GM19238 (cell line): Measurements from ENCODE around the gene EXOC3.
A peak's percentile ranks its signal among the peaks of the same experiment; 100 is the strongest.

Source experiments
- DNase-seq: peaks from one replicate; pipeline ENCODE4 v3.0.0; 2011; ENCODE audit warnings: low spot score; ENCODE audit not compliant: insufficient read length

Gene EXOC3

GRCh38 chr5:456351-457194, 13.6 kb downstream of the EXOC3 start:
- no peak for DNase-seq

GRCh38 chr5:457195-457961, 14.4 kb downstream of the EXOC3 start:
- DNase-seq: no peak

- peak; percentile 37 for DNase-seq
Measured at GRCh38 chr5:458547-459353, 15.8 kb downstream of the EXOC3 start.

DNA sequence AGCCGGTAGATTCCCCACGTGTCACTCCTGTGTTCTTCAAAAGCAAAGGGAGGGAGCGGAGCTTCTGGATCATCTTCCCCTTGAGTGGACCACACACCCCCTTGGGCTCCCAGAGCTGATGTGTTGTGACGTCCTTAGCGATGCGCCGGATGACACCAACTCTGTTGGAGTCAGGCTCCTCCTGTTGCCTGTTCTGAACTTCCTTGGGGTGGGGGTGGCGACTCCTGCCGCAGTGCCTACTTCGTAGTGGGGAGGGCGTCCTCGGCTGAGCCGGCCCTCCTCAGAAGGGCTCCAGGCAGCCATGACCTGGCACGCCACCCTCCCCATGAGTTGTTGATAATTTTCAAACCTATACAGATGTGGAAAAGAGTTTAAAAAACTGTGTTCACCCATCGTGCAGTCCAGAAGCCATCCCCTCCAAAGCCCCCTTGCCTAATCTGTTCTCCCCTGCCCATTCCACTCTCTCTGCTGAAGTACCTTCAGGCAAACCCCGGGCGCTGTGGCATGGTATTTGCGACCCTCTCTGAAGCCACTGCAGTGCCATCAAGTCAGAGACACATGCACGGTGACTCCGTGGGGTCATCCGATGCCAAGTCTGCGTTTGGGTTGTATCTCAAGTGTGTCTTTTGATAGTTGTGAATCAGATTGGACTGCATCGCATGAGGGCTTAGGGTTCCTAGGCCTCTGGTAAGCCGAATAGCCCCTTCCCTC, 16.7 kb downstream of the EXOC3 start:
- DNase-seq: no peak

GRCh38 chr5:460273-460625, 17.3 kb downstream of the EXOC3 start:
- DNase-seq: no peak

DNA sequence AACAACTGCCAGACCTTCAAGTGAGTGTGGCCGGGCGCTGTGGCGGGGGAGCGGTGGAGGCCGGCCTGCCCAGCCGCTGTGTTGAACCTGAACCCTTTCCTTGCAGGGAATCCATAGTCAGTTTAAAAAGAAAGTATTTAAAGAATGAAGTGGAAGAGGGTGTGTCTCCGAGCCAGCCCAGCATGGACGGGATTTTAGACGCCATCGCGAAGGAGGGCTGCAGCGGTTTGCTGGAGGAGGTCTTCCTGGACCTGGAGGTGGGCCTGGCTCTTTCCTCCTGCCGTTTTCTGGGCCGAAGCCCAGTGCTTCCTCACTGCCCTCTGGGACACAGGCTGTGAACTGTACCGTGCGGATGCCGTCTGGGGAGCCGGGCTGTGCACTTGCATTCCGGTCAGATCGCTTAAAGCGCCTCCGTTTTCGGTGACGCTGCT, 19.1 kb downstream of the EXOC3 start:
- no peak for DNase-seq

DNA sequence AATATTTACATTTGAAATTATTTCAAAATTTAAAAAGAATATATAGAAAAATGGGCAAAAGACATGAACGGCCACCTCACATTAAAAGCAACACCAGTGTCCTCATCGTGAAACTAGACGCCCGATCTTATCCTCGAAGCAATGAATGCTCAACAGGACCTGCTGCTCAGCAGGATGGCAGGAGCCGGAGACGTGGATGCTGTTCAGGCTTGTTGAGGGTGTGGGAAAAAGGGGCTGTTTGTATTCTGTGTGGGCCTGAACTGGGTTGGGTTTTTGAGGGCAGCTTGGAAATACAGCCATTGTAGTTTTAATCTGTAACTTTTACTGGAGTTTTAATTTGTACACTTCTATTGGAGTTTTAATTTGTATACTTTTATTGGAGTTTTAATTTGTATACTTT, 20.3 kb downstream of the EXOC3 start:
- DNase-seq: no peak

GRCh38 chr5:463952-464351, 21.0 kb downstream of the EXOC3 start:
- no peak for DNase-seq

DNA sequence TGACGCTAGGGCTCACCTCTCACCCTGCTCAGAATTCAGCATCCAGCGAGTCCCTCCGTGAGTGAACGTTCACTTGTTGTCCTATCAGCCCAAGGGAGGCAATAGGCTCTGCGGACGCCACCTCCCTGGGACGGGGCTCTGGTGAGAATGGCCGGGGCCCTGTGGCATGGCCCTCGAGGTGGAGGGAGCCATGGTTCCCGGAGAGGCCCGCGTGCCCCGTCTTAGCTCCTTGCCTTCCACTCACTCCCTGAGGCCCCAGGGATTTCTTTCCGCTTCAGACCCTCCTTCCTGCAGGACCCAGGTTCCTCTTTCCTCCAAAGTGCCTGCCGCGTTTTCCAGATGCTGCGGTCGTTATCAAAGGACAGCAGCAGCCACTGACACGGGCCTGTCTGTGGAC, 21.5 kb downstream of the EXOC3 start:
- no peak for DNase-seq

- DNase-seq: no peak
Measured at GRCh38 chr5:464843-465590, 22.0 kb downstream of the EXOC3 start.

DNA sequence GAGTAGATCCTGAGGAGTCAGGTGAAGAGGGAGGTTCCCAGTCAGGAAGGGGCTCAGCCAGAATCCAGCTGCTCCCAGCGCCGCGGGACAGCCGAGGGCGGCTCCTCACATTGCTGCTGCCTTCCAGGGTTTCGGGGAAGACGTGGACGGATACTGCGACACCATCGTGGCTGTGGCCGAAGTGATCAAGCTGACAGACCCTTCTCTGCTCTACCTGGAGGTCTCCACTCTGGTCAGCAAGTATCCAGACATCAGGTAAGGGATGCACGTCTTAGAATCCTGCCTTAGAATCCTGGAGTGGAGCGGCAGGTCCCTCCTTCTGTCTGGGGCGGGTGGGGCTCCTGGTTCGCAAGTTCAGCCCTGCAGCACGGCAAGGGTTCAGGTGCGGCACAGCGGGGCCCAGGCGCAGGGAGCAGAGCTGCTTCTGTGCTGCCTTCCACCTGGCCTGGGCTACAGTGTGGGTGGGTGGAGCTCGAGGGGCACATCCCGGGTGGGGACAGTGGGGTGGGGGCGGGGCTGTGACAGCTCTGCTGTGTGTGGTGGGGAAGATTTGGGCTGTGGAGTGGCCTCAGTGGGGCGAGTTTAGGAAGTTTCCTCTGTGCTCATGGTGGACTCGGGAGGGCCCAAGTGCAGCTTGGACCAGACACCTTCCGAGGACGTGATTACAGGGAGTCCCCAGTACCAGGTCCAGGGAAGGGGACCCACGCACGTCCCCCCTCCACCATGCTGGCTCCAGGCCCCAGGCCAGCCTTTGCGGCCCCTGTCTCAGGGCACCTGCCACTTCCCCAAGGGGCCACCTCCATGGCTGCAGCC, 22.8 kb downstream of the EXOC3 start:
- no peak for DNase-seq

DNA sequence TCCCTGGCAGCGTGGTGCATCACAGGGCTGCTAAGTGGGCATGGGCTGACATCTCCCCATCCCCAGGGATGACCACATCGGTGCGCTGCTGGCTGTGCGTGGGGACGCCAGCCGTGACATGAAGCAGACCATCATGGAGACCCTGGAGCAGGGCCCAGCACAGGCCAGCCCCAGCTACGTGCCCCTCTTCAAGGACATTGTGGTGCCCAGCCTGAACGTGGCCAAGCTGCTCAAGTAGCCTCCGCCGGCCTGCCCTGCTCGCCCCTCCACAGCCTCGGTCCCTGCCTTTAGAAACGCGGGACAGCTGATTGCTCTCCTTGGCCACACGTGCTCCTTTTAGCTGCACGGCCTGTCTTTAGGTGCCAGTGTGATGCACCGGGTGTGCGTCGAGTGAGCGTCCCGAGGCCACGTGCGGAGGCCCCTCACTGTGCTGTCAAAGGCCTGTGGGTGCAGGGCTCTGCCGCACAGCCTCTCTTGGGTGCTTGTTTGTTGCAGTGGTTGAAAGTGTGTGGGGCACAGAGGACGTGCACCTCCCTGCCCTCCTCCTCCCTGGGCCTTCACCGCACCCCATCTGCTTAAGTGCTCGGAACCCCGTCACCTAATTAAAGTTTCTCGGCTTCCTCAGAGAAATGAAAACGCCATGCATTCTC, 23.8 kb downstream of the EXOC3 start:
- DNase-seq: no peak

DNA sequence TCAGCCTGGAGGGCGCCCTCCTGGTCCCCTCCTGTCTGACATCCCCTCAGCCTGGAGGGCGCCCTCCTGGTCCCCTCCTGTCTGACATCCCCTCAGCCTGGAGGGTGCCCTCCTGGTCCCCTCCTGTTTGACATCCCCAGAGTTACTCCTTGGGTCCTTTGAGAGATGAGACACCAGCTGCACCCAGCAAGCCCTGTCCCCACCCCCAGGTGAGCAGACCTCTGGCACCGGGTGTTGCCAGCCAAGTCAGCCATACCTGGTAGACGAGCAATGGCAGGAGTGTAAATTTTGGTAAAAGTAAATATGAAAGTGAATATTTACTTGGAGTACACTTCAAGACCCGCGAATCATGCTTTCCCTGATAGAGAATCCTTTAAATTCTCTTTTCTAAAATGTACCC, 25.4 kb downstream of the EXOC3 start:
- DNase-seq: no peak

DNA sequence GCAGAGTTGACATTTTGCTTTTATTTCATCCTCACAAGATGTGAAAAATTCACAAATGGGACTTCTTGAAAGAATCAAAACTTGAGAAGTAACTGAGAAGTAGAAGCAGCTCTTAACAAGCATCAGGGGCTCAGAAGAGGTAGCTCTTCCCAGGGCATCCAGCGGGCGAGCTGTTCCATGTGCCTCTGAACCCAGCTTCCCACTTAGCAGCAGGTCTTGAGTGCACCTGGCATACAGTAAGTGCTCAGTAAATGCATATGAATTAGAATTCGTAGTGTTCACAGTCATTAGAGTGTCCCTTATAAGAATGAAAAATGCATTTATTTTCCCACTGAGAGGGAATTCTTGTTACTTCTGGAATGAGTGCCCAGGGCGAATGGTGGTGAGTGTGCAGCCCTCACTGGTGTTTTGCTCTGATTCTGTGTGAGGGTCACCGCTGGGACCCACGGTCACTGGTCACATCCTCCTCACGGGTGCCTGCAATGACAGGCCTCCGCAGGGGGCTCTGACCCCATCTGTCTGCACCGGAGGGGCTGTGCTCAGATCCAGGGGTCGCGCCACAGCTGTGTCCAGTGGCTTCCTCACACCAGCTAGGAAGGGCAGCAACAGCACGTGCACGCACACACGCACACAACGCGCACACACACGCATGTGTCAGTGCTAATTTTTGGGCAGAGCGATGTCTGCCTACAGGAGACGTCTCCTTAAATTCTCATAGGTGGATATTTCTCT, 26.9 kb downstream of the EXOC3 start:
- no peak for DNase-seq

- no peak for DNase-seq
Measured at GRCh38 chr5:470961-471749, 28.2 kb downstream of the EXOC3 start.

GRCh38 chr5:471750-472058, 28.7 kb downstream of the EXOC3 start:
- no peak for DNase-seq

DNA sequence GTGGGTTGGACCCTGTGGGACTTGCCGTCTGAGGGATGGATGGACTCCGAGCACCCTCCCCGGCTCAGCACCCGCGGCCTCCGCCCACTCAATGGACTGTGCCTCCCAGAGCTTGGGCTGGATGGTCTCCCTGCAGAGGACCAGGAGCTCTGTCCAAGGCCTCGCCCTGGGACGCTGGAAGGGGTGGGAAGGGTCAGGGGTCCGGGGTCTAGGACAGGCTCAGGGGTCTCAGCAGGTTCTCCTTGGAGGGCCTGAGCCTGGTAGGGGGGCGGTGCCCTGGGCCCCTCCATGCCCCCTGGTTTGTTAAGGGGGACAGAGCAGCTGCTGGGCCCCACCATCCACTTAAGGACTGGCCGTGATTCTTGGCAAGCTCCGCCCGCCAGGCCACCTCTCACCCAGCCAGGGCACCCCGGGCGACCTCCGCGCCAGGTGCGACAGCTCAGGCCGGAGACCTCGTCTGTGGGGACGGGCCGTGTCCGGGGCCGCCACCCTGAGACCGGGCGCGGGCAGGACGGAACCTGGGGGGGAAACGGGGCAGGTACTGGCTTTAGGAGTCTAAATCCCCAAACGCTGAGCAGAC, 29.2 kb downstream of the EXOC3 start:
- DNase-seq: peak; percentile 68
